Breast epithelium (tissue), 3 donors: ENCODE data around the gene AADACL4.

Experiments used
- CTCF ChIP-seq, 3 donors: fragments of 450-650 bp; IDR thresholded peaks; one replicate each; pipeline ENCODE4 v1.5.1; 2016 to 2017; ENCODE audit warnings: antibody characterized with exemption in 3 of 3, mild to moderate bottlenecking in 3 of 3, moderate library complexity in 3 of 3
- POLR2A ChIP-seq: fragments of 450-650 bp; IDR thresholded peaks from one replicate; pipeline ENCODE4 v1.6.1; 2016; ENCODE audit warnings: antibody characterized with exemption, mild to moderate bottlenecking, moderate library complexity

DNA sequence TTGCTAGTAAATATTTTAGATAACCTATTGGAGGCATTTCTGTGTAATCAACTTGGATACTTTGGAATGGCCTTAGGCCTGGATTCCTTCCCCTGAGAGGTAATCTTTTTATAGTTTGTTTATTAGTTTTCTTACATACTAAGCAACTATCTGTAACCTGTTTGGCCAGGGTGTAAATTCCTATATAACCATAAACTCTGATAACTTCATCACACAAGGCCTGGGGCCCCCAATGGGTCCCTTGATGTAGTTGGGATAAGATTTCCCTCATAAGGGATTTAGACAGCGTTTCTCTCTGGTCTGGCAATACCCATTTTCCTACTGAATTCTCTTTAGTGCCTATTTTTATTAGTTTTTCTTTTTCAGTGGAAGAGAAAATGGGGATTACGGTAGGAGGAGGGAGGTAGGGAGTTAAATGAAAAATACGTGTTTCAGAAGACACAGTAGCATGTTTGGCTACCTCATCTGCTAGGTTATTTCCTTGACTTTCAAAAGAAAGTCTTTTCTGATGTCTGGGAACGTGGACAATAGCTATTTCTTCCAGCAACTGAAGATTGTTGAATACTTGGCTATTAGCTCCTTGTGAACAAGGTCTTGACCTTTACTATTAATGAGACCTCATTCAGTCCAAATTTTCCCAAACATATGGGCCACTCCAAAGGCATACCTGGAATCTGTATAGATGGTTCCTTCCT lies 64.7 kb downstream of the AADACL4 start:
- TF ChIP-seq CTCF (IDR thresholded peaks at IDR 0.05), result no peak
- TF ChIP-seq POLR2A, result no peak
